GM21515 (cell line): ENCODE results near the gene IFIT3.

Experiments used
- ATAC-seq: cut with Tn5 transposase; IDR thresholded peaks from one replicate; pipeline ENCODE4 v1.9.1; 2021; ENCODE audit not compliant: unreplicated experiment

IFIT3 gene

GRCh38 chr10:89332123-89332633 is 4.4 kb downstream of the IFIT3 start:
- ATAC-seq, result peak; percentile 45

- ATAC-seq, result no peak
These were observed 7.4 kb downstream of the IFIT3 start for GRCh38 chr10:89335226-89335625.

GRCh38 chr10:89336241-89336640 is 8.4 kb downstream of the IFIT3 start:
- no peak for ATAC-seq

GRCh38 chr10:89337484-89337883 is 9.7 kb downstream of the IFIT3 start:
- ATAC-seq, result no peak

- ATAC-seq, result no peak
These were observed 10.9 kb downstream of the IFIT3 start for GRCh38 chr10:89338713-89339112.

- no peak for ATAC-seq
These were observed 12.1 kb downstream of the IFIT3 start for GRCh38 chr10:89339875-89340274.

GRCh38 chr10:89341649-89342048 is 13.9 kb downstream of the IFIT3 start:
- ATAC-seq, result no peak

- no peak for ATAC-seq
These were observed 14.6 kb downstream of the IFIT3 start for GRCh38 chr10:89342206-89342958.

GRCh38 chr10:89343089-89343767 is 15.4 kb downstream of the IFIT3 start:
- no peak for ATAC-seq

GRCh38 chr10:89344156-89344555 is 16.4 kb downstream of the IFIT3 start:
- ATAC-seq, result no peak

GRCh38 chr10:89345367-89346000 is 17.7 kb downstream of the IFIT3 start:
- no peak for ATAC-seq

- ATAC-seq, result no peak
These were observed 18.8 kb downstream of the IFIT3 start for GRCh38 chr10:89346405-89347254.

GRCh38 chr10:89347701-89348457 is 20.1 kb downstream of the IFIT3 start:
- no peak for ATAC-seq

- no peak for ATAC-seq
These were observed 20.7 kb downstream of the IFIT3 start for GRCh38 chr10:89348481-89348880.

GRCh38 chr10:89348975-89349374 is 21.2 kb downstream of the IFIT3 start:
- no peak for ATAC-seq

- peak; percentile 32 for ATAC-seq
These were observed 23.0 kb downstream of the IFIT3 start for GRCh38 chr10:89350631-89351315.

GRCh38 chr10:89351412-89351779 is 23.6 kb downstream of the IFIT3 start:
- peak; percentile 86 for ATAC-seq

- ATAC-seq, result no peak
These were observed 24.2 kb downstream of the IFIT3 start for GRCh38 chr10:89351780-89352597.

- ATAC-seq, result no peak
These were observed 25.0 kb downstream of the IFIT3 start for GRCh38 chr10:89352802-89353201.
